PC-3 (cell line): ENCODE data around the gene PPTC7.

Experiments used
- EZH2phosphoT487 ChIP-seq: fragments of 300-600 bp; sonication (generic); IDR thresholded peaks from 2 replicates; pipeline ENCODE4 v1.6.1; 2018; ENCODE audit warnings: mild to moderate bottlenecking, antibody characterized with exemption, low read length, borderline replicate concordance
- TF ChIP-seq, protein P1 (sequence below): fragments of 300-600 bp; sonication (generic); conservative IDR thresholded peaks from 2 replicates; pipeline ENCODE4 v1.5.1; 2017; ENCODE audit warnings: antibody characterized with exemption, low read depth, mild to moderate bottlenecking, low read length

DNA sequence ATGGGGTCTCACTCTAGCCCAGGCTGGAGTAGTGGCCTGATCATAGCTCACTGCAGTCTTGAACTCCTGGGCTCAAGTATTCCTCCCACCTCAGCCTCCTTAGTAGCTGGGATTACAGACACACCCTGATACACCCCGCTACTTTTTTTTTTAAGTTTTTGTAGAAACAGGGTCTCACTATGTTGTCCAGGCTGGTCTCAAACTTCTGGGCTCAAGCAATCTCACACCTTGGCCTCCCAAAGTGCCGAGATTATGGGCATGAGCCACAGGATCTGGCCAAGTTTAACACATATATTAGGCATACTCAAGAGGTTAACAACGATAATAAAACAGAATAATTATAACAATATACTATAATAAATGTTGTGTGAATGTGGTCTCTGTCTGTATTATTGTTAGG, 25.8 kb downstream of the PPTC7 start:
- TF ChIP-seq, protein P1, sequence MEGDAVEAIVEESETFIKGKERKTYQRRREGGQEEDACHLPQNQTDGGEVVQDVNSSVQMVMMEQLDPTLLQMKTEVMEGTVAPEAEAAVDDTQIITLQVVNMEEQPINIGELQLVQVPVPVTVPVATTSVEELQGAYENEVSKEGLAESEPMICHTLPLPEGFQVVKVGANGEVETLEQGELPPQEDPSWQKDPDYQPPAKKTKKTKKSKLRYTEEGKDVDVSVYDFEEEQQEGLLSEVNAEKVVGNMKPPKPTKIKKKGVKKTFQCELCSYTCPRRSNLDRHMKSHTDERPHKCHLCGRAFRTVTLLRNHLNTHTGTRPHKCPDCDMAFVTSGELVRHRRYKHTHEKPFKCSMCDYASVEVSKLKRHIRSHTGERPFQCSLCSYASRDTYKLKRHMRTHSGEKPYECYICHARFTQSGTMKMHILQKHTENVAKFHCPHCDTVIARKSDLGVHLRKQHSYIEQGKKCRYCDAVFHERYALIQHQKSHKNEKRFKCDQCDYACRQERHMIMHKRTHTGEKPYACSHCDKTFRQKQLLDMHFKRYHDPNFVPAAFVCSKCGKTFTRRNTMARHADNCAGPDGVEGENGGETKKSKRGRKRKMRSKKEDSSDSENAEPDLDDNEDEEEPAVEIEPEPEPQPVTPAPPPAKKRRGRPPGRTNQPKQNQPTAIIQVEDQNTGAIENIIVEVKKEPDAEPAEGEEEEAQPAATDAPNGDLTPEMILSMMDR, result no peak
- no peak for TF ChIP-seq EZH2phosphoT487
